H9 (cell line): ENCODE results near the gene IFT122. TPM values are rescaled to one million over a fixed set of nuclear protein-coding genes. Genes with fewer than 3 reads are reported as not detected.

Experiments used
- DNase-seq: peaks from one replicate; pipeline ENCODE4 v3.0.0-alpha.2; 2017
- H2AFZ ChIP-seq: one replicate; pipeline ENCODE4 v1.6.1; 2013; ENCODE audit warnings: mild to moderate bottlenecking, low read length, control low read depth, moderate library complexity
- H2AK5ac ChIP-seq: 2 replicates; pipeline ENCODE4 v1.6.1; 2013; ENCODE audit warnings: low read length, control low read depth, mixed read lengths; ENCODE audit not compliant: insufficient read length
- H2BK120ac ChIP-seq: one replicate; pipeline ENCODE4 v1.6.1; 2013; ENCODE audit warnings: low read depth, mild to moderate bottlenecking, low read length, control low read depth, inconsistent platforms; ENCODE audit not compliant: poor library complexity, severe bottlenecking
- H2BK12ac ChIP-seq: 2 replicates; pipeline ENCODE4 v1.6.1; 2013; ENCODE audit warnings: low read length, control low read depth, mixed read lengths, low read depth; ENCODE audit not compliant: insufficient read length
- H2BK15ac ChIP-seq: 2 replicates; pipeline ENCODE4 v1.6.1; 2013; ENCODE audit warnings: low read depth, low read length, control low read depth
- H2BK20ac ChIP-seq: one replicate; pipeline ENCODE4 v1.6.1; 2013; ENCODE audit warnings: low read depth, mild to moderate bottlenecking, low read length, control low read depth, inconsistent platforms; ENCODE audit not compliant: poor library complexity, severe bottlenecking
- H2BK5ac ChIP-seq: 2 replicates; pipeline ENCODE4 v1.6.1; 2013; ENCODE audit warnings: low read length, control low read depth, mixed read lengths; ENCODE audit not compliant: insufficient read length
- H3K14ac ChIP-seq: 2 replicates; pipeline ENCODE4 v1.6.1; 2013; ENCODE audit warnings: low read length, control low read depth; ENCODE audit not compliant: insufficient read depth
- H3K18ac ChIP-seq: 2 replicates; pipeline ENCODE4 v1.6.1; 2013; ENCODE audit warnings: low read depth, mild to moderate bottlenecking, mixed read lengths, low read length, control low read depth; ENCODE audit not compliant: insufficient read length
- H3K23ac ChIP-seq: 2 replicates; pipeline ENCODE4 v1.6.1; 2013; ENCODE audit warnings: low read length, control low read depth, mixed read lengths, low read depth; ENCODE audit not compliant: insufficient read length
- H3K23me2 ChIP-seq: 2 replicates; pipeline ENCODE4 v1.6.1; 2013; ENCODE audit warnings: low read depth, mild to moderate bottlenecking, mixed read lengths, low read length, control low read depth; ENCODE audit not compliant: insufficient read length, poor library complexity, severe bottlenecking
- H3K27ac ChIP-seq: 2 replicates; pipeline ENCODE4 v1.5.1; 2013; ENCODE audit warnings: low read length, control low read depth, mixed read lengths, low read depth; ENCODE audit not compliant: insufficient read length
- H3K27me3 ChIP-seq: 2 replicates; pipeline ENCODE4 v1.6.1; 2013; ENCODE audit warnings: low read length, control low read depth, inconsistent platforms; ENCODE audit not compliant: insufficient read depth
- H3K4ac ChIP-seq: 2 replicates; pipeline ENCODE4 v1.6.1; 2013; ENCODE audit warnings: low read depth, mild to moderate bottlenecking, control low read depth, inconsistent platforms, low read length, moderate library complexity
- H3K4me1 ChIP-seq: 2 replicates; pipeline ENCODE4 v1.6.1; 2013; ENCODE audit warnings: low read length, control low read depth, inconsistent platforms; ENCODE audit not compliant: insufficient read depth
- H3K4me2 ChIP-seq: 2 replicates; pipeline ENCODE4 v1.6.1; 2013; ENCODE audit warnings: low read length, control low read depth, mixed read lengths; ENCODE audit not compliant: insufficient read length, insufficient read depth
- H3K56ac ChIP-seq: 2 replicates; pipeline ENCODE4 v1.6.1; 2013; ENCODE audit warnings: low read depth, mild to moderate bottlenecking, mixed read lengths, low read length, control low read depth; ENCODE audit not compliant: insufficient read length
- H3K79me1 ChIP-seq: 2 replicates; pipeline ENCODE4 v1.6.1; 2013; ENCODE audit warnings: low read depth, mild to moderate bottlenecking, moderate library complexity, low read length, control low read depth, inconsistent platforms; ENCODE audit not compliant: insufficient read depth, poor library complexity, severe bottlenecking
- H3K79me2 ChIP-seq: 2 replicates; pipeline ENCODE4 v1.6.1; 2013; ENCODE audit warnings: low read length, control low read depth, inconsistent platforms; ENCODE audit not compliant: insufficient read depth
- H3K9ac ChIP-seq: 2 replicates; pipeline ENCODE4 v1.6.1; 2013; ENCODE audit warnings: low read length, control low read depth, mixed read lengths; ENCODE audit not compliant: insufficient read length; ENCODE audit errors: extremely low read depth
- H3K9me3 ChIP-seq: one replicate; pipeline ENCODE4 v1.6.1; 2013; ENCODE audit warnings: low read depth, low read length, inconsistent platforms; ENCODE audit not compliant: control insufficient read depth
- H3T11ph ChIP-seq: one replicate; pipeline ENCODE4 v1.6.1; 2013; ENCODE audit warnings: mild to moderate bottlenecking, low read length, control low read depth, inconsistent platforms
- H4K20me1 ChIP-seq: one replicate; pipeline ENCODE4 v1.6.1; 2013; ENCODE audit not compliant: control insufficient read depth, insufficient read length, insufficient read depth
- H4K5ac ChIP-seq: 2 replicates; pipeline ENCODE4 v1.6.1; 2013; ENCODE audit warnings: low read depth, mild to moderate bottlenecking, mixed read lengths, low read length, control low read depth; ENCODE audit not compliant: insufficient read length
- H4K8ac ChIP-seq: replicated peaks from 2 replicates; pipeline ENCODE4 v1.6.1; 2013; ENCODE audit warnings: low read length, control low read depth, mixed read lengths, low read depth; ENCODE audit not compliant: insufficient read length
- H4K91ac ChIP-seq: 2 replicates; pipeline ENCODE4 v1.6.1; 2013; ENCODE audit warnings: low read depth, mild to moderate bottlenecking, moderate library complexity, mixed read lengths, low read length, control low read depth; ENCODE audit not compliant: insufficient read length
- H3K27ac Mint-ChIP-seq, 3 experiments: 2 replicates in 2 of 3; 3 replicates in 1 of 3; pipeline ENCODE4 v1.8.0; 2020 to 2021; ENCODE audit warnings: mixed read lengths in 3 of 3, mild to moderate bottlenecking in 1 of 3, moderate library complexity in 1 of 3
- H3K27me3 Mint-ChIP-seq: 2 replicates; pipeline ENCODE4 v1.8.0; 2021; ENCODE audit warnings: low read depth, mild to moderate bottlenecking, moderate library complexity, mixed read lengths
- H3K36me3 Mint-ChIP-seq, 3 experiments: 2 replicates in 2 of 3; 3 replicates in 1 of 3; pipeline ENCODE4 v1.8.0; 2020 to 2021; ENCODE audit warnings: low read depth in 3 of 3, mixed read lengths in 3 of 3; ENCODE audit not compliant: insufficient read depth in 1 of 3
- H3K4me1 Mint-ChIP-seq, 2 experiments: 2 replicates each; pipeline ENCODE4 v1.8.0; 2020; ENCODE audit warnings: mixed read lengths in 2 of 2
- H3K4me3 Mint-ChIP-seq, 2 experiments: 2 replicates in 1 of 2; 3 replicates in 1 of 2; pipeline ENCODE4 v1.8.0; 2020 to 2021; ENCODE audit warnings: mild to moderate bottlenecking in 2 of 2, mixed read lengths in 2 of 2, moderate library complexity in 1 of 2
- H3K9me3 Mint-ChIP-seq, 2 experiments: 2 replicates in 1 of 2; 3 replicates in 1 of 2; pipeline ENCODE4 v1.8.0; 2020; ENCODE audit warnings: mild to moderate bottlenecking in 2 of 2, mixed read lengths in 2 of 2, moderate library complexity in 1 of 2
- WGBS: extraction: QIAGEN DNeasy Blood & Tissue Kit; methylation state at CpG from one replicate; pipeline ENCODE4 v1.1.7; 2013; ENCODE audit warnings: missing lambda C conversion rate, low lambda C conversion rate, mixed read lengths; ENCODE audit not compliant: insufficient read length; ENCODE audit errors: extremely low coverage; 5-methylcytosine and 5-hydroxymethylcytosine counted together
- total RNA-seq: library from RNA; stranded (reverse); gene quantifications from 2 replicates; pipeline ENCODE4 v1.2.1, GENCODE V29; 2021
- TF ChIP-seq, protein P1 (sequence below): fragments of 200-600 bp; sonication (generic); conservative IDR thresholded peaks from 3 replicates; pipeline ENCODE4 v1.8.0; 2021; ENCODE audit warnings: antibody characterized with exemption, mild to moderate bottlenecking

IFT122 gene
- total RNA-seq, 1 experiment from 2014 or later = 19.3 TPM

- H3K23ac ChIP-seq = no peak overlapping the region
- no peak overlapping the region for H3K27ac ChIP-seq
- Mint-ChIP-seq H3K27me3 (no peaks in the 10 kb centered on the region), H3K27ac (peak overlapping the region in 1 of 3 experiments; percentile 81; a peak in 2 of 7 replicates), H3K9me3 (no peaks in the 10 kb centered on the region), H3K36me3 (peaks cover 5 to 14% (median 10%) of the 10 kb centered on the region in 3 experiments), H3K4me3 (no peak overlapping the region), H3K4me1 (peaks cover 4 to 7% of the 10 kb centered on the region in 2 experiments; a peak in 3 of 4 replicates)
- no peak overlapping the region for H4K8ac ChIP-seq
- no peak overlapping the region for H2AFZ ChIP-seq
- no peak overlapping the region for H3K4me2 ChIP-seq
- TF ChIP-seq, protein P1, sequence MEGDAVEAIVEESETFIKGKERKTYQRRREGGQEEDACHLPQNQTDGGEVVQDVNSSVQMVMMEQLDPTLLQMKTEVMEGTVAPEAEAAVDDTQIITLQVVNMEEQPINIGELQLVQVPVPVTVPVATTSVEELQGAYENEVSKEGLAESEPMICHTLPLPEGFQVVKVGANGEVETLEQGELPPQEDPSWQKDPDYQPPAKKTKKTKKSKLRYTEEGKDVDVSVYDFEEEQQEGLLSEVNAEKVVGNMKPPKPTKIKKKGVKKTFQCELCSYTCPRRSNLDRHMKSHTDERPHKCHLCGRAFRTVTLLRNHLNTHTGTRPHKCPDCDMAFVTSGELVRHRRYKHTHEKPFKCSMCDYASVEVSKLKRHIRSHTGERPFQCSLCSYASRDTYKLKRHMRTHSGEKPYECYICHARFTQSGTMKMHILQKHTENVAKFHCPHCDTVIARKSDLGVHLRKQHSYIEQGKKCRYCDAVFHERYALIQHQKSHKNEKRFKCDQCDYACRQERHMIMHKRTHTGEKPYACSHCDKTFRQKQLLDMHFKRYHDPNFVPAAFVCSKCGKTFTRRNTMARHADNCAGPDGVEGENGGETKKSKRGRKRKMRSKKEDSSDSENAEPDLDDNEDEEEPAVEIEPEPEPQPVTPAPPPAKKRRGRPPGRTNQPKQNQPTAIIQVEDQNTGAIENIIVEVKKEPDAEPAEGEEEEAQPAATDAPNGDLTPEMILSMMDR = no peak
- no peak overlapping the region for H3K9ac ChIP-seq
- no peak overlapping the region for H3K4ac ChIP-seq
- no CpG with 5 or more reads among the region's 4 CpGs for WGBS
- H2BK5ac ChIP-seq = no peak overlapping the region
- no peaks in the 10 kb centered on the region for H3K4me1 ChIP-seq
- no peak overlapping the region for H3K18ac ChIP-seq
- no peak overlapping the region; the same call in 1 of the 2 replicates for H3K14ac ChIP-seq
- H2BK20ac ChIP-seq = no peak overlapping the region
- H3K9me3 ChIP-seq = no peaks in the 10 kb centered on the region
- DNase-seq = no peak
- no peak overlapping the region for H4K91ac ChIP-seq
- no peaks in the 10 kb centered on the region for H4K20me1 ChIP-seq
- no peak overlapping the region for H2BK12ac ChIP-seq
- no peaks in the 10 kb centered on the region; the same call in 1 of the 2 replicates for H3K27me3 ChIP-seq
- H3K56ac ChIP-seq = no peak overlapping the region
- H3K23me2 ChIP-seq = no peaks in the 10 kb centered on the region
- no peak overlapping the region for H2AK5ac ChIP-seq
- H2BK120ac ChIP-seq = no peak overlapping the region
- no peaks in the 10 kb centered on the region for H3K79me2 ChIP-seq
- no peak overlapping the region for H4K5ac ChIP-seq
- no peak overlapping the region for H2BK15ac ChIP-seq
- no peak overlapping the region for H3T11ph ChIP-seq
- H3K79me1 ChIP-seq = no peaks in the 10 kb centered on the region
These were observed 80.9 kb downstream of the IFT122 start for GRCh38 chr3:129520960-129521359.
